ENCODE data around the gene SORBS2.

DNA sequence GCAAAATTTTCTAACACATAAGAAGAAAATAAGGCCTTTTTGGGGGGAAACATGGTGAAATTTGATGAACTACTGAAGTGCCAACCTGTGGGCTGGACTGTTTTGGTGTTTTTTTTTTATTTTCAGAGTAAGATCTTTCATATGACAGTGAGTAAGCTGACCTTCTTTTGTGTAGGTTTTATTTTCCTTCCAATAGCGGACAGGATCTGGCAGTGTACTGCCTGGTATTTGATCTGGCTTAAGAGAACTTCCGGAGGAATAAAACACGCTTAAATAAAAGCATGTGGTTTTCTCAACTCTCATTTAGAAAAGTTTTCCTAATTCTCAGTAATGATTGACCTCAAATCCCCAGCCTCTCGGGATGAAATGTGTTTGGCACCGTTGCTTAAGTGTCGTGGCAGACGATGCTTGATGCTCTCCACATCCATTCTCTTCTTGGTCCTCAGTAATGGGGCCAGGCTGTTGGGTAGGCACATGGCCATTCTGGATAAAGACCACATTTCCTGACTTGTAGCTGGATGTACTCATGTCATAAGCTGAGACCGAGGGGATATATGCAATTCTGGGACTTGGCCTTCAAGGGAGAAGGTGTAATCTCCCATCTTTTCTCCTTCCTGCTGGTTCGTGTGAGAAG lies 211.1 kb downstream of the SORBS2 start:
- TF ChIP-seq, protein P1, sequence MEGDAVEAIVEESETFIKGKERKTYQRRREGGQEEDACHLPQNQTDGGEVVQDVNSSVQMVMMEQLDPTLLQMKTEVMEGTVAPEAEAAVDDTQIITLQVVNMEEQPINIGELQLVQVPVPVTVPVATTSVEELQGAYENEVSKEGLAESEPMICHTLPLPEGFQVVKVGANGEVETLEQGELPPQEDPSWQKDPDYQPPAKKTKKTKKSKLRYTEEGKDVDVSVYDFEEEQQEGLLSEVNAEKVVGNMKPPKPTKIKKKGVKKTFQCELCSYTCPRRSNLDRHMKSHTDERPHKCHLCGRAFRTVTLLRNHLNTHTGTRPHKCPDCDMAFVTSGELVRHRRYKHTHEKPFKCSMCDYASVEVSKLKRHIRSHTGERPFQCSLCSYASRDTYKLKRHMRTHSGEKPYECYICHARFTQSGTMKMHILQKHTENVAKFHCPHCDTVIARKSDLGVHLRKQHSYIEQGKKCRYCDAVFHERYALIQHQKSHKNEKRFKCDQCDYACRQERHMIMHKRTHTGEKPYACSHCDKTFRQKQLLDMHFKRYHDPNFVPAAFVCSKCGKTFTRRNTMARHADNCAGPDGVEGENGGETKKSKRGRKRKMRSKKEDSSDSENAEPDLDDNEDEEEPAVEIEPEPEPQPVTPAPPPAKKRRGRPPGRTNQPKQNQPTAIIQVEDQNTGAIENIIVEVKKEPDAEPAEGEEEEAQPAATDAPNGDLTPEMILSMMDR (IDR thresholded peaks at IDR 0.05), result no peak
- TF ChIP-seq EP300 (IDR thresholded peaks at IDR 0.05) (no peak), POLR2A (IDR thresholded peaks at IDR 0.05) (no peak), POLR2AphosphoS5 (IDR thresholded peaks at IDR 0.05) (no peak)

All from gastroesophageal sphincter (tissue), 3 donors.